LNCAP (cell line): ENCODE data around the gene PPARGC1A.

Experiments used
- TF ChIP-seq, protein P1 (sequence below): fragments of 450-650 bp; IDR thresholded peaks from 2 replicates; pipeline ENCODE4 v1.5.1; 2017; ENCODE audit warnings: mild to moderate bottlenecking

Gene PPARGC1A

DNA sequence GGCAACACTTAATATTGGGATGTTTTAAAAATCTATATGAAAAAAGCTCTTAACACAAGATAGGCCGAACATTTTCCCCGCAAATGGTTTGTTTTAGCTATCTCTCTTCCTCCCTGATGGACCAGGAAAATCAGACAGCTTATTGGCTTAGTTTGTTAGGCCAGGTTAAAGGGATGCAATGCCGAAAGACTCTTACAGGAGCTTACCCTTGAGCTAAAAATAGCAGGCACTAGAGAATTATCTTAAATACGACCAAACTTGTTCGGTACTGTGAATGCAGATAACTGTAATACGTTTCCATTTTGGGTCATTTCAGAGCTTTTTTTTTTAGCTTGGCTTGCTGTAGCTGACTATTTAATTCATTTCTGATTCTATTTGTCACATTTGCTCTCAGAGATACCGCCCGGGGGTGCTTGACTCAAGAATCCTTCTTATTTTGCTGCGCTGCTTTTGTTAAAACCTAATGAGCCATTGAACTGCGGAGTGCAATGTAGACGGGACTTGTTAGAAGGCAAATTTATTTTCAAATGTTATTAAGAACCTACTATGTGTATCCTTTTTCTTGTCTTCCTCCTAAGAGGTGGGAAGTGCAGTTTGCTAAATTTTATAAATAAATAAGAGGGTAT, 23.3 kb downstream of the PPARGC1A start:
- TF ChIP-seq, protein P1, sequence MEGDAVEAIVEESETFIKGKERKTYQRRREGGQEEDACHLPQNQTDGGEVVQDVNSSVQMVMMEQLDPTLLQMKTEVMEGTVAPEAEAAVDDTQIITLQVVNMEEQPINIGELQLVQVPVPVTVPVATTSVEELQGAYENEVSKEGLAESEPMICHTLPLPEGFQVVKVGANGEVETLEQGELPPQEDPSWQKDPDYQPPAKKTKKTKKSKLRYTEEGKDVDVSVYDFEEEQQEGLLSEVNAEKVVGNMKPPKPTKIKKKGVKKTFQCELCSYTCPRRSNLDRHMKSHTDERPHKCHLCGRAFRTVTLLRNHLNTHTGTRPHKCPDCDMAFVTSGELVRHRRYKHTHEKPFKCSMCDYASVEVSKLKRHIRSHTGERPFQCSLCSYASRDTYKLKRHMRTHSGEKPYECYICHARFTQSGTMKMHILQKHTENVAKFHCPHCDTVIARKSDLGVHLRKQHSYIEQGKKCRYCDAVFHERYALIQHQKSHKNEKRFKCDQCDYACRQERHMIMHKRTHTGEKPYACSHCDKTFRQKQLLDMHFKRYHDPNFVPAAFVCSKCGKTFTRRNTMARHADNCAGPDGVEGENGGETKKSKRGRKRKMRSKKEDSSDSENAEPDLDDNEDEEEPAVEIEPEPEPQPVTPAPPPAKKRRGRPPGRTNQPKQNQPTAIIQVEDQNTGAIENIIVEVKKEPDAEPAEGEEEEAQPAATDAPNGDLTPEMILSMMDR: no peak

- TF ChIP-seq, protein P1: no peak
These were observed 27.9 kb downstream of the PPARGC1A start for GRCh38 chr4:23861897-23862296.

GRCh38 chr4:23860919-23861318, 28.9 kb downstream of the PPARGC1A start:
- TF ChIP-seq, protein P1: no peak

GRCh38 chr4:23857367-23857959, 32.4 kb downstream of the PPARGC1A start:
- TF ChIP-seq, protein P1: no peak; the same call in 1 of the 2 replicates

- TF ChIP-seq, protein P1: no peak
These were observed 33.2 kb downstream of the PPARGC1A start for GRCh38 chr4:23856630-23857029.

DNA sequence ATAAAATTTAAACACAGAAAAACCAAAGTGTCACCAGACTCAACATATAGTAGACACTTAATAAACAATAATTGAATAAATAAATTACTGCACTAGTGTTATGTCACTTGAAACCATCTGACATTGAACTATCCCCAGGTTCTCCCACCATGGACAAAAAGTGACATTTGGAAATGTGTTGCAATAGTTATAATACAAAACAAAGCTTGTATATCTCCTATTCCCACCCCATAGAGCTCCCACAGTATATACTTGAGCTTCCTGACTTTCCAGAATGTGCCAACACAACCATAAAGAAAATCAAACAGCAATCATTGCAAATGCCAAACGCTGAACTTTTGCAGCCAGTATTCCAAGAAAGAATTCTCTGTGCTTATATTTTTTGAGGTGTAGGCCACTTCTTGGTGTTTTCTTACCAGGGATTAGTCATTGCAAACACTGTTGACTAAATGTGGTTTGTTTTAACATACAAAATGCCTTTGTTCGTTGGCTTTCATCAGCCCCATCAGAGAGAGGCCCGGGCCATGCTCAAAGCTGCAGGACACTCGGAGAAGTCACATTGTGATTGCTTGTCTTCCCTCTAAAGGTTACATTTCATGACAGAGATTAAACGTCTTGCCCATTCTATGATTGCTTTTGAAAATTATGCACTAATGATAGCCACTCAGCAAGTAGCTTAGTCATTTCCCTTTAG, 33.8 kb downstream of the PPARGC1A start:
- TF ChIP-seq, protein P1: no peak

DNA sequence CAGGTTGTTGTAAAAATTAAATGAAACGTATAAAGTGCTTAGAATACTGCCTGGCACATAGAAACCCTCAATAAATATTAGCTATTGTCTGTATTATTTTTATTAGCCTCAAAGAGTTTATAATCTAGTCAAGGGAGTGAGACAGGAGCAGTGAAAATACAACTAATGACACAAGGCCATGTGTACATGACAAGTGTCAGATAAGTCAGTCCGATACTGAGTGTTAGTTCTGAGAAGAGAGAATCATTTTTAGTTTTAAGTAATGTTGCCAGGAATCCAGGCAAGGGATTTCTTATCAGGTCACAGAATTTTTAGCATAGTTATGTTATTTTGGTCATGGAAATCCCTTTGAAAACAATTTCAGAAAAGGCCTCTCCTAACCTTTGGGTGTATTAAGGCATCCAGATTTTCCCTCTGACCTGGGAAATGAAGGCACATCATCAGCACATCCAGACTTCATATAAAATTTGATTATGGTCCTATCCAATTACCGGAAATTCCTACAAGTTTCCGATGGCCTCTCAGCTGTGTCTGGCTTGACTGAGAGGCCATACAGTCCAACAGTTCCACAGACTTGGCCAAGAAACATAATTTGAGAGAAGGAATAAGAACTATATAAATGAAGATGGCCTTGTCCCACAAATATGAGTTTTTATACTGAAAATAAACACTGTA, 35.7 kb downstream of the PPARGC1A start:
- TF ChIP-seq, protein P1: no peak
